ENCODE results near the gene CDC20.

The CDC20 gene

GRCh38 chr1:43340559-43340958, 18.2 kb upstream of the CDC20 start:
- TF ChIP-seq CTCF (IDR thresholded peaks at IDR 0.05; ENCODE audit: low read length, missing control alignments): no peak
- no peak for DNase-seq (ENCODE audit: low read depth)

GRCh38 chr1:43344267-43344850, 14.4 kb upstream of the CDC20 start:
- no peak for DNase-seq (ENCODE audit: low read depth)
- no peak for TF ChIP-seq CTCF (IDR thresholded peaks at IDR 0.05; ENCODE audit: low read length, missing control alignments)
- no peak overlapping the region for H3K4me3 ChIP-seq (replicated peaks; ENCODE audit: low read depth, low read length)

More at GRCh38 chr1:43340559-43340958, 18.2 kb upstream of the CDC20 start:
- H3K4me3 ChIP-seq (replicated peaks; ENCODE audit: low read depth, low read length): no peak overlapping the region

- no peak for TF ChIP-seq CTCF (IDR thresholded peaks at IDR 0.05; ENCODE audit: low read length, missing control alignments)
- DNase-seq (ENCODE audit: low read depth): no peak
- H3K4me3 ChIP-seq (replicated peaks; ENCODE audit: low read depth, low read length): no peak overlapping the region
Observed at GRCh38 chr1:43345120-43345519, 13.7 kb upstream of the CDC20 start.

GRCh38 chr1:43346636-43347035, 12.1 kb upstream of the CDC20 start:
- H3K4me3 ChIP-seq (replicated peaks; ENCODE audit: low read depth, low read length): no peak overlapping the region
- DNase-seq (ENCODE audit: low read depth): no peak
- no peak for TF ChIP-seq CTCF (IDR thresholded peaks at IDR 0.05; ENCODE audit: low read length, missing control alignments)

GRCh38 chr1:43348343-43348808, 10.4 kb upstream of the CDC20 start:
- H3K4me3 ChIP-seq (replicated peaks; ENCODE audit: low read depth, low read length): peak overlapping the region; percentile 53
- TF ChIP-seq CTCF (IDR thresholded peaks at IDR 0.05; ENCODE audit: low read length, missing control alignments): no peak
- no peak for DNase-seq (ENCODE audit: low read depth)

GRCh38 chr1:43348809-43349593, 9.8 kb upstream of the CDC20 start:
- TF ChIP-seq CTCF (IDR thresholded peaks at IDR 0.05; ENCODE audit: low read length, missing control alignments): no peak
- peak; percentile 64 for DNase-seq (ENCODE audit: low read depth)
- peak overlapping the region; percentile 53 for H3K4me3 ChIP-seq (replicated peaks; ENCODE audit: low read depth, low read length)
